Keratinocyte (primary cell): Measurements from ENCODE around the gene SUSD4.

ENCODE experiments used
- CTCF ChIP-seq, 3 experiments: IDR thresholded peaks in 1 of 3; conservative IDR thresholded peaks in 1 of 3; optimal IDR thresholded peaks in 1 of 3; 2 replicates in 2 of 3; 3 replicates in 1 of 3; pipeline versions ENCODE3 to v1.5.1; 2011; ENCODE audit warnings: low read length in 3 of 3, mild to moderate bottlenecking in 3 of 3, moderate library complexity in 2 of 3, control low read depth in 1 of 3, inconsistent platforms in 1 of 3; ENCODE audit not compliant: insufficient read depth in 2 of 3; ENCODE audit errors: extremely low read depth in 1 of 3
- EZH2 ChIP-seq: IDR thresholded peaks from one replicate; pipeline ENCODE4 v1.6.1; 2012; ENCODE audit warnings: inconsistent platforms, mild to moderate bottlenecking, low read length, moderate library complexity

- TF ChIP-seq CTCF (optimal IDR thresholded peaks at IDR 0.05 in 1 of 3, IDR thresholded peaks at IDR 0.05 in 1 of 3, conservative IDR thresholded peaks at IDR 0.05 in 1 of 3; ENCODE audit: extremely low read depth in 1 of 3, insufficient read depth in 2 of 3, low read length in 3 of 3) (no peak), EZH2 (no peak)
Observed at GRCh38 chr1:223211323-223211985, 152.5 kb downstream of the SUSD4 start.
